UCSD-AML1 (cell line): Measurements from ENCODE around the gene ZFHX3.

ENCODE experiments used
- DNase-seq: peaks from one replicate; lab custom pipeline; 2025; ENCODE audit not compliant: unreplicated experiment; lab: John Stamatoyannopoulos, UW

ZFHX3 gene

DNA sequence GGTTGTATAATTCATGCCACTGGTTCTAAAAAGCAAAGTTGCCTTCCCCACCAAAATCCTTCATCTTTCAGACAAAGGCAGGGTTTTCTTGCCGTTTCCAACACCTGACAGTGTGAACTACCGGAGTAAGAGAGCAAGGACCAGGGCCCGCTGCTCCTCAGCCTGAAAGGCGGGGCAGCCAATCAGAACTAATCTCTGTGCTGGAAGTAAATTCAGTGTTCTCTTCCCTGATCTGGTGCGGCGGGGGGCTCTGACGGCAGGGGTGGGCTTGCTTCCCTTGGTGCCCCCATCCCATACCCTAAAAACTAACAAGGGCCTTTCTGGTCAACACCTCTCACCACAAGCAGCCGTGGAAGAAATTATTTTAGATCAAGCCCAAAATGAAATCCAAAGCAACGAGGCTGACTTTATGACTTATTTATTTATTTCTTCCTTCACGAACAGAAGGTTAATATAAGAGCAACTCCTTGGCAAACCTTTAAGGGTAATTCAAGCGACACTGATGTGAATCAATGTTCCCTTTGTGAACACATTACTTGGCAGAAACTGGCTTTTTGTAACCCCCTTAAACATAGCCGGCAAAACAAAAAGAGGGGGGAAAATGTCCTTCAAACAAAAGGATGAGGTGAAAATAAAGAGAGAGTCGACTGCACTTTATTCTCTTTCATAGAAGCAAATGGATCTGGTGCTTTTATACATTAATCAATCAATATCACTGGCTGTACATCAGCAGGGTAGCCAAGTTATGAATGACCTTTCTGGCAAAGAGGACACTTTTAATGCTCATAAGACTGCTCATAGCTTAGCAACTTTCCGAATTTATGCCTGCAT lies 189.9 kb downstream of the ZFHX3 start:
- DNase-seq: no peak

DNA sequence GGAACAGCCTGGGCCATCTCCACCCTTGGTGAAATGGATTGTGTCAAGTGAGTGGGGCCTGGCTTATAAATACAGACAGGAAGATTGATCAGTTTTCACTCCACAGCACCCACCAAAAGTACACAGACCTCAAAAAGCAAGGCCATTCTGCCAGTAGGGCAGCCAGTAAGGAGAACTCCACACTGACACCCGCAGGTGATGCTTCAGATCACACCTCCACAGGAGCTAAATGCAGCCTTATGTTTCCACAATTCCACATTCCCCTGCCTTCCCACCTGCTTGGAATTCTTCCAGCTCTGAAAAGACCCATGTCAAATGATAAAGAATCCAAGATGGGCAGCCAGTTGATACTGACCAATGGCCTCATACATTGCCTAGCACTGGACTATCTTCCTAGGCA lies 191.1 kb downstream of the ZFHX3 start:
- peak; percentile 31 for DNase-seq

- no peak for DNase-seq
These were observed 193.5 kb downstream of the ZFHX3 start for GRCh38 chr16:72854267-72854959.

DNA sequence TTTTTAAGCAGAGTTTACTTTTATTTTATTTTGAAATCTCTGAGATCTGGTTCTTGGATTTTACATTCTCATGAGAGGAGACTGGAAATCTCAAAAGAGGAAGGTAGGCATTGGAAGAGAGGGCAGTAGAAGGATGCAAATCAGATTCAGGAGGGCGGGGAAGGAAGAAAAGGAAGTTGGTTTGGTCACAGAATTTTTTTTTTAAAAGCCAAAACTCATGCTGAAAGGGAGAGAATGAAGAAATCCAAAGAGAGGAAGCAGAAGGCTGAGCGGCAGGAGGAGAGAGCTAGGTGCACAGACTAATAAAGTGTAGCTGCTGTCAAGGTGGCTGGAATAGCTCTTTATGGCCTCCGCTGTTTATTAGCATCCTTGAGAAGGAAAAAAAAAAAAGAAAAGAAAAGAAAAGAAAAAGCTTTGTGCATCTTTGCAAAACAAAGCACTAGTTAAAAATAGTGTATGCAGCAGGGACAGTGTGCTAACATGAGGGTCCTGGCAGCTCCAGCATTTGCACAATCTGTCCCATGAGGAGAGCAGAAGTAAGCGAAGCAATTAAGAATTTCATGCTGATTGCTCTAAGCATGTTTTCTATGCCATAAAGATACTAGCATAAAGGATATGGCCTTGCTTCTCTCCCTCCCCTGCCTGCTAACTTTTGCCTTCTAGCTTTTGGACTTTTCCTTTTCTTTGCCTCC lies 194.2 kb downstream of the ZFHX3 start:
- DNase-seq: no peak

GRCh38 chr16:72852421-72852820 lies 195.5 kb downstream of the ZFHX3 start:
- no peak for DNase-seq

DNA sequence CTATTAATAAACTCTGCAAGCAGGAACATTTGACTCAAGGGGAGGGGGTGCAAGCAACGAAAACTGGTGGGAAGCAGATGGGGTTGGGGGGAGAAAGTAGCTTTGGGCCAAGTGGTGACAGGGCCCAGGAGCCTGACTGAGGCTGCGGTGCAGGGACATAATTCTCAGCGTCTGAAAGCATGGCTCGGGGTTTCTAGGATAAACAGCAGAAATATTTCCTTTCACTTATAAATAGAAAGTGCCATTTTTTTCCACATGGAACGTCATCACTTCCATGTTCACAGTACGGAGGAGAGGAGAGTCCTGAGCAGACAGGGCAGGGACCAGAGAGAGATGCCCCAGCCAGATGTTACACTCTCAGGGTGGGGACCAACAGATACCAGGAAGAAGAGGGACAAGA lies 197.1 kb downstream of the ZFHX3 start:
- DNase-seq: no peak

GRCh38 chr16:72850021-72850420 lies 197.9 kb downstream of the ZFHX3 start:
- no peak for DNase-seq

GRCh38 chr16:72848759-72849664 lies 198.9 kb downstream of the ZFHX3 start:
- no peak for DNase-seq

- no peak for DNase-seq
These were observed 199.9 kb downstream of the ZFHX3 start for GRCh38 chr16:72848028-72848400.

GRCh38 chr16:72847187-72848027 lies 200.5 kb downstream of the ZFHX3 start:
- peak; percentile 42 for DNase-seq

DNA sequence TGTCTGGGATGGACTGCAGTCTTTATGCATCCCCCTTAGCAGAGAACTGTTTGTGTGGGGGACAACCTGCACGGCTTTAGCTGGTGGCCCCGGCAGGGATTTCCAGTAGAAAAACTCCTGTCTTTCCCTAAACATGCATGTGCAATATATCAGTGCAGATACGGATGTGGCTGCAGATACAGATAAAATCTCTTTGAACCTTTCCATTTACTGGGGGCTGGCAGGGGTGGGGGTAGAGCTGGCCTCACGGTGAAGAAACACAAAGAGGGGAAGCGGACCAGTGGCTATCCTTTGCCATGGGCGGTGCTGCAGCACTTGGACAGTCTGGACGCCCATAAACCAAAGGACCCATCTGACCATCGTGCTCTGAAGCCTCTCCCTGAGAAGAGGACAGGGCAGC lies 201.3 kb downstream of the ZFHX3 start:
- DNase-seq: no peak

- no peak for DNase-seq
These were observed 202.5 kb downstream of the ZFHX3 start for GRCh38 chr16:72845322-72846020.

DNA sequence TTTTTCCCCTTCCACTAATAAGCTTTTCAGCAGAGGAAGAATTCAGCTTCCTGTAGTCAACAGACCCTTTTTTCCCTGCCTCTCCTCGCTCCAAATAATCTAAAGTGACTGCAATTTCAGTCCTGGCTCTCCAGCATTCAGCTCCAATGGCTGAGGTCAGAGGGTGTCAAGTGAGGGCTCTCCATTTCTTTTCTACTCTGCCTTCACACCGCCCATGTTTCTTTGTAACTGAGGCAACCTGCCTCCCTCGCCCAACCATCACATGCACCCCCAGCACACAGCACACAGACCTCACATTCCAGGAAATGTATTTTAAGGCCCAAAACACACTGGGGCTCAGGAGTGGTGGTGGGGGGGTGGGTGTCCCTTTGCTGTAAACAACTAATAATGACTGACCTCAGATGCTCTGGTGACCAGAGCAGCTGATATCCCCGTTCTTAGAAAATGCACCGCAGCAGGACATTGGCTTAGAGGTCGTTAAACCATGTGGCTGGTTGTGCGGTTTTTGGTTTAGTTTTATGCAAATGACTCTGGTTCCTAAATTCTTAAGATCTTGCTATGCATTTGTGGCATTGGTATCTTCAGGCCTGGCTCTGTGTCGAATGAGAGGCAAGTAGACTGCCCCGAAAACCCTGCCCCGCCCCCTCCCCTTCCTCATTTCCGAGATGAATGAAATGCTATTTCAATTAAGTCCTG lies 203.6 kb downstream of the ZFHX3 start:
- DNase-seq: no peak

- DNase-seq: no peak
These were observed 206.4 kb downstream of the ZFHX3 start for GRCh38 chr16:72841506-72841905.

- no peak for DNase-seq
These were observed 207.1 kb downstream of the ZFHX3 start for GRCh38 chr16:72840631-72841381.

GRCh38 chr16:72838951-72839350 lies 209.0 kb downstream of the ZFHX3 start:
- DNase-seq: no peak

DNA sequence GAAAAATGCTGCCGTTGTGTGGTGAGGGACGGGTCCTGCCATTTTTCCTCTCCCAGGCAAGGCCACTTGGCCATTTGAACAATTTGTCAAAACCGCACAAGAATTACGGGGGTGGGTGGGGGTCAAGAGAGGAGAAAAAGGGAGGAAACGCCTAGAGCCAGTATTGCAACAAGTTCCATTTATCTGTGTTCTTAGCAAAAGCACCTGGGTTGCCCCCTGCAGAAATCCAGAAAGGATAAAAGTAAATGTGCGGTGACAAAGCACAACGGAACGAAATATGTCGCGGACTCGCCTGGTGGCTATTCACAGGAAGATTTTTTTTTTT lies 209.4 kb downstream of the ZFHX3 start:
- no peak for DNase-seq

- DNase-seq: no peak
These were observed 209.9 kb downstream of the ZFHX3 start for GRCh38 chr16:72837846-72838585.
